ENCODE results near the gene DMXL2.

- TF ChIP-seq CTCF (conservative IDR thresholded peaks at IDR 0.05; ENCODE audit: low read depth, low read length) (peak; percentile 70), EZH2phosphoT487 (IDR thresholded peaks at IDR 0.05; ENCODE audit: borderline replicate concordance, low read length) (no peak)
Observed at GRCh38 chr15:51403072-51403878, 219.3 kb downstream of the DMXL2 start.

All from PC-3 (cell line).